Measurements from ENCODE around the gene IPO13. TPM values are rescaled to one million over a fixed set of nuclear protein-coding genes. Genes with fewer than 3 reads are reported as not detected.
A peak's percentile ranks its signal among the peaks of the same experiment; 100 is the strongest.

The IPO13 gene
- total and polyA plus RNA-seq, 2 experiments from 2014 or later = 20.6 to 30.7 TPM

GRCh38 chr1:43937179-43937865, 9.4 kb upstream of the IPO13 start:
- H3K36me3 ChIP-seq (replicated peaks; ENCODE audit: insufficient read depth, low read depth) = no peaks in the 10 kb centered on the region
- no peaks in the 10 kb centered on the region for H3K79me2 ChIP-seq
- H3K9me3 ChIP-seq (ENCODE audit: low read depth) = no peaks in the 10 kb centered on the region
- H3K27ac ChIP-seq = no peak overlapping the region
- no peak for DNase-seq (ENCODE audit: low spot score)
- no peak overlapping the region for H3K4me3 ChIP-seq
- peaks cover 25% of the 10 kb centered on the region for H3K4me1 ChIP-seq (ENCODE audit: insufficient read depth)
- H3K9me2 ChIP-seq (replicated peaks; ENCODE audit: insufficient read depth) = no peaks in the 10 kb centered on the region
- H3K27me3 ChIP-seq = peaks cover 10% of the 10 kb centered on the region
- no peak overlapping the region for H2AFZ ChIP-seq
- TF ChIP-seq EZH2phosphoT487 (IDR thresholded peaks at IDR 0.05; ENCODE audit: low read depth, severe bottlenecking, unreplicated experiment) (no peak), CTCF (IDR thresholded peaks at IDR 0.05; ENCODE audit: poor library complexity) (no peak), EZH2 (IDR thresholded peaks at IDR 0.05; ENCODE audit: borderline replicate concordance) (no peak)
- WGBS (ENCODE audit: low lambda C conversion rate, missing lambda C conversion rate) = 87% methylated on average over 8 of the region's 8 CpGs
- peak overlapping the region; percentile 94 for H3K4me2 ChIP-seq
- no peaks in the 10 kb centered on the region for H4K20me1 ChIP-seq (ENCODE audit: insufficient read depth, poor library complexity, severe bottlenecking)

GRCh38 chr1:43938383-43938782, 8.4 kb upstream of the IPO13 start:
- no peak overlapping the region for H2AFZ ChIP-seq
- H3K9me2 ChIP-seq (replicated peaks; ENCODE audit: insufficient read depth) = no peaks in the 10 kb centered on the region
- WGBS (ENCODE audit: low lambda C conversion rate, missing lambda C conversion rate) = 78% methylated on average over 10 of the region's 10 CpGs
- H4K20me1 ChIP-seq (ENCODE audit: insufficient read depth, poor library complexity, severe bottlenecking) = no peaks in the 10 kb centered on the region
- H3K36me3 ChIP-seq (replicated peaks; ENCODE audit: insufficient read depth, low read depth) = no peaks in the 10 kb centered on the region
- H3K27ac ChIP-seq = no peak overlapping the region
- H3K27me3 ChIP-seq = peaks cover 5% of the 10 kb centered on the region
- peaks cover 19% of the 10 kb centered on the region for H3K4me1 ChIP-seq (ENCODE audit: insufficient read depth)
- H3K4me2 ChIP-seq = no peak overlapping the region
- H3K9me3 ChIP-seq (ENCODE audit: low read depth) = no peaks in the 10 kb centered on the region
- H3K79me2 ChIP-seq = no peaks in the 10 kb centered on the region
- H3K4me3 ChIP-seq = no peak overlapping the region
- no peak for DNase-seq (ENCODE audit: low spot score)
- TF ChIP-seq EZH2phosphoT487 (IDR thresholded peaks at IDR 0.05; ENCODE audit: low read depth, severe bottlenecking, unreplicated experiment) (no peak), EZH2 (IDR thresholded peaks at IDR 0.05; ENCODE audit: borderline replicate concordance) (no peak), CTCF (IDR thresholded peaks at IDR 0.05; ENCODE audit: poor library complexity) (no peak)

GRCh38 chr1:43938892-43939587, 7.7 kb upstream of the IPO13 start:
- Histone ChIP-seq H3K4me3 (no peak overlapping the region), H3K27ac (no peak overlapping the region), H3K4me2 (no peak overlapping the region), H3K9me2 (replicated peaks; ENCODE audit: insufficient read depth) (no peaks in the 10 kb centered on the region), H4K20me1 (ENCODE audit: insufficient read depth, poor library complexity, severe bottlenecking) (no peaks in the 10 kb centered on the region), H3K79me2 (no peaks in the 10 kb centered on the region), H3K9me3 (ENCODE audit: low read depth) (no peaks in the 10 kb centered on the region), H3K36me3 (replicated peaks; ENCODE audit: insufficient read depth, low read depth) (no peaks in the 10 kb centered on the region), H3K27me3 (peaks cover 5% of the 10 kb centered on the region), H2AFZ (no peak overlapping the region), H3K4me1 (ENCODE audit: insufficient read depth) (peaks cover 13% of the 10 kb centered on the region)
- 62% methylated on average over 3 of the region's 3 CpGs for WGBS (ENCODE audit: low lambda C conversion rate, missing lambda C conversion rate)
- no peak for DNase-seq (ENCODE audit: low spot score)
- TF ChIP-seq EZH2phosphoT487 (IDR thresholded peaks at IDR 0.05; ENCODE audit: low read depth, severe bottlenecking, unreplicated experiment) (no peak), EZH2 (IDR thresholded peaks at IDR 0.05; ENCODE audit: borderline replicate concordance) (no peak), CTCF (IDR thresholded peaks at IDR 0.05; ENCODE audit: poor library complexity) (no peak)

Data from hepatocyte (in vitro differentiated cells).